ENCODE data around the gene ZNF836.
"Not testable (repeated sequence)": the region's sequence is repeated elsewhere in the genome, so short reads cannot be mapped to it uniquely, and the experiment has no call there.

ZNF836 gene

GRCh38 chr19:52171321-52172169, at the start of gene ZNF836:
TSS of gene ZNF836 (minus strand) at chr19:52171621. CDS start at chr19:52168072, 3,549 bp downstream.
- peak within 1 kb of the TSS; percentile 81 for H3K4me3 Mint-ChIP-seq
- H3K4me1 Mint-ChIP-seq: peaks cover 36% of the 10 kb centered on the region
- H3K36me3 Mint-ChIP-seq: peaks cover 43% of the 10 kb centered on the region
- CTCF ChIA-PET: interaction anchor here (0.7 kb wide), 1 partner anchor 18 kb away, joined by 3 read pairs; the partner anchor contains the start of gene PPP2R1A
- DNase-seq: peak; percentile 96
- H3K9me3 Mint-ChIP-seq: peaks cover 32% of the 10 kb centered on the region
- no peaks in the 10 kb centered on the region for H3K27me3 Mint-ChIP-seq
- peak within 1 kb of the TSS; percentile 92 for H3K27ac Mint-ChIP-seq

GRCh38 chr19:52221031-52221430, 49.6 kb upstream of the ZNF836 start:
- Mint-ChIP-seq H3K27me3 (no peaks in the 10 kb centered on the region), H3K4me1 (no peaks in the 10 kb centered on the region), H3K27ac (no peak overlapping the region), H3K4me3 (no peak overlapping the region), H3K9me3 (no peaks in the 10 kb centered on the region), H3K36me3 (peaks cover 82% of the 10 kb centered on the region)
- no peak for DNase-seq
- CTCF ChIA-PET: no interaction called here

- Mint-ChIP-seq H3K4me1 (no peaks in the 10 kb centered on the region), H3K4me3 (no peak overlapping the region), H3K27ac (no peak overlapping the region), H3K36me3 (peaks cover 82% of the 10 kb centered on the region), H3K27me3 (no peaks in the 10 kb centered on the region), H3K9me3 (no peaks in the 10 kb centered on the region)
- no peak for DNase-seq
- CTCF ChIA-PET: no interaction called here
Observed at GRCh38 chr19:52219611-52220010, 48.2 kb upstream of the ZNF836 start.

GRCh38 chr19:52217576-52217975, 46.2 kb upstream of the ZNF836 start:
- DNase-seq: no peak
- Mint-ChIP-seq H3K27me3 (no peaks in the 10 kb centered on the region), H3K27ac (peak overlapping the region; percentile 13), H3K4me3 (no peak overlapping the region), H3K36me3 (peaks cover 81% of the 10 kb centered on the region), H3K9me3 (no peaks in the 10 kb centered on the region), H3K4me1 (no peaks in the 10 kb centered on the region)
- CTCF ChIA-PET: no interaction called here

- Mint-ChIP-seq H3K27me3 (no peaks in the 10 kb centered on the region), H3K36me3 (peaks cover 81% of the 10 kb centered on the region), H3K4me1 (no peaks in the 10 kb centered on the region), H3K9me3 (no peaks in the 10 kb centered on the region), H3K4me3 (no peak overlapping the region), H3K27ac (no peak overlapping the region)
- no peak for DNase-seq
- CTCF ChIA-PET: no interaction called here
Observed at GRCh38 chr19:52216401-52216800, 45.0 kb upstream of the ZNF836 start.

- no peak overlapping the region for H3K4me3 Mint-ChIP-seq
- H3K9me3 Mint-ChIP-seq: no peaks in the 10 kb centered on the region
- no peak for DNase-seq
- peaks cover 79% of the 10 kb centered on the region for H3K36me3 Mint-ChIP-seq
- H3K27ac Mint-ChIP-seq: no peak overlapping the region
- H3K27me3 Mint-ChIP-seq: no peaks in the 10 kb centered on the region
- H3K4me1 Mint-ChIP-seq: no peaks in the 10 kb centered on the region
- CTCF ChIA-PET: no interaction called here
Observed at GRCh38 chr19:52214241-52214640, 42.8 kb upstream of the ZNF836 start.

GRCh38 chr19:52212572-52213255, 41.3 kb upstream of the ZNF836 start:
- no peak for DNase-seq

GRCh38 chr19:52211926-52212571, 40.6 kb upstream of the ZNF836 start:
- no peaks in the 10 kb centered on the region for H3K9me3 Mint-ChIP-seq
- H3K27me3 Mint-ChIP-seq: no peaks in the 10 kb centered on the region
- DNase-seq: no peak
- H3K36me3 Mint-ChIP-seq: peaks cover 65% of the 10 kb centered on the region
- H3K4me1 Mint-ChIP-seq: no peaks in the 10 kb centered on the region
- no peak overlapping the region for H3K4me3 Mint-ChIP-seq
- H3K27ac Mint-ChIP-seq: no peak overlapping the region
- CTCF ChIA-PET: no interaction called here

More at GRCh38 chr19:52212572-52213255, 41.3 kb upstream of the ZNF836 start:
- no peak overlapping the region for H3K4me3 Mint-ChIP-seq
- CTCF ChIA-PET: no interaction called here
- H3K4me1 Mint-ChIP-seq: no peaks in the 10 kb centered on the region
- no peaks in the 10 kb centered on the region for H3K27me3 Mint-ChIP-seq
- H3K27ac Mint-ChIP-seq: no peak overlapping the region
- H3K9me3 Mint-ChIP-seq: no peaks in the 10 kb centered on the region
- peaks cover 71% of the 10 kb centered on the region for H3K36me3 Mint-ChIP-seq

GRCh38 chr19:52211203-52211602, 39.8 kb upstream of the ZNF836 start:
- no peak overlapping the region for H3K27ac Mint-ChIP-seq
- no peak overlapping the region for H3K4me3 Mint-ChIP-seq
- no peaks in the 10 kb centered on the region for H3K9me3 Mint-ChIP-seq
- CTCF ChIA-PET: no interaction called here
- no peaks in the 10 kb centered on the region for H3K27me3 Mint-ChIP-seq
- H3K4me1 Mint-ChIP-seq: no peaks in the 10 kb centered on the region
- DNase-seq: no peak
- peaks cover 69% of the 10 kb centered on the region for H3K36me3 Mint-ChIP-seq

- Mint-ChIP-seq H3K27ac (no peak overlapping the region), H3K4me3 (no peak overlapping the region), H3K27me3 (no peaks in the 10 kb centered on the region)
Observed at GRCh38 chr19:52206481-52206880, 35.1 kb upstream of the ZNF836 start.

GRCh38 chr19:52200755-52201391, 29.5 kb upstream of the ZNF836 start:
- H3K9me3 Mint-ChIP-seq, CTCF ChIA-PET, H3K27me3 Mint-ChIP-seq, H3K4me1 Mint-ChIP-seq, H3K4me3 Mint-ChIP-seq, DNase-seq, H3K27ac Mint-ChIP-seq: not testable (repeated sequence)
- peaks cover 75% of the 10 kb centered on the region for H3K36me3 Mint-ChIP-seq

More at GRCh38 chr19:52206481-52206880, 35.1 kb upstream of the ZNF836 start:
- Mint-ChIP-seq H3K4me1 (no peaks in the 10 kb centered on the region), H3K9me3 (no peaks in the 10 kb centered on the region), H3K36me3 (peaks cover 77% of the 10 kb centered on the region)
- CTCF ChIA-PET: no interaction called here
- DNase-seq: no peak

- Mint-ChIP-seq H3K4me1 (no peaks in the 10 kb centered on the region), H3K27ac (no peak overlapping the region), H3K4me3 (no peak overlapping the region)
Observed at GRCh38 chr19:52200044-52200443, 28.6 kb upstream of the ZNF836 start.

GRCh38 chr19:52198678-52199077, 27.3 kb upstream of the ZNF836 start:
- H3K4me1 Mint-ChIP-seq: peaks cover 8% of the 10 kb centered on the region
- no peaks in the 10 kb centered on the region for H3K27me3 Mint-ChIP-seq
- DNase-seq: no peak
- H3K36me3 Mint-ChIP-seq: peaks cover 75% of the 10 kb centered on the region
- no peak overlapping the region for H3K27ac Mint-ChIP-seq
- CTCF ChIA-PET: interaction anchor here (1.1 to 1.3 kb wide), 2 partner anchors 9 to 59 kb away, joined by 3 read pairs; partner anchors contain the start of genes PPP2R1A and ZNF616
- peaks cover 4% of the 10 kb centered on the region for H3K9me3 Mint-ChIP-seq
- no peak overlapping the region for H3K4me3 Mint-ChIP-seq

More at GRCh38 chr19:52200044-52200443, 28.6 kb upstream of the ZNF836 start:
- no peaks in the 10 kb centered on the region for H3K9me3 Mint-ChIP-seq
- DNase-seq: no peak
- peaks cover 75% of the 10 kb centered on the region for H3K36me3 Mint-ChIP-seq
- CTCF ChIA-PET: no interaction called here
- no peaks in the 10 kb centered on the region for H3K27me3 Mint-ChIP-seq

- Mint-ChIP-seq H3K4me3 (no peak overlapping the region), H3K9me3 (peaks cover 4% of the 10 kb centered on the region), H3K4me1 (peaks cover 12% of the 10 kb centered on the region), H3K27ac (no peak overlapping the region), H3K36me3 (peaks cover 71% of the 10 kb centered on the region), H3K27me3 (no peaks in the 10 kb centered on the region)
- DNase-seq: no peak
- CTCF ChIA-PET: interaction anchor here (1.1 to 1.3 kb wide), 2 partner anchors 58 to 60 kb away, joined by 3 read pairs; partner anchors contain the start of gene ZNF616
Observed at GRCh38 chr19:52197964-52198363, 26.5 kb upstream of the ZNF836 start.
